ENCODE results near the gene VIPAS39.

The VIPAS39 gene

GRCh38 chr14:77438596-77438995, 18.8 kb downstream of the VIPAS39 start:
- no peak for TF ChIP-seq ZNF8 (CRISPR knock-in tag; IDR thresholded peaks at IDR 0.05)
- no peak for ATAC-seq

- no peak for ATAC-seq
- TF ChIP-seq ISL1 (CRISPR knock-in tag; IDR thresholded peaks at IDR 0.05) (0 out of 2 replicates have a peak, but pooled peaks have one; percentile 20), CREB5 (CRISPR knock-in tag; IDR thresholded peaks at IDR 0.05; ENCODE audit: low read depth) (no peak)
These were observed 21.4 kb downstream of the VIPAS39 start for GRCh38 chr14:77436042-77436441.

- no peak for ATAC-seq
- TF ChIP-seq ZFP3 (CRISPR knock-in tag; IDR thresholded peaks at IDR 0.05): no peak
- TF ChIP-seq TOX (CRISPR knock-in tag; IDR thresholded peaks at IDR 0.05; ENCODE audit: borderline replicate concordance): no peak
- no peak for TF ChIP-seq ZFP30 (CRISPR knock-in tag; IDR thresholded peaks at IDR 0.05)
- no peak for TF ChIP-seq ESRRG (CRISPR knock-in tag; IDR thresholded peaks at IDR 0.05)
- no peak for TF ChIP-seq TSHZ2 (CRISPR knock-in tag; IDR thresholded peaks at IDR 0.05)
- TF ChIP-seq RARB (CRISPR knock-in tag; IDR thresholded peaks at IDR 0.05): no peak
- no peak for TF ChIP-seq ZNF8 (CRISPR knock-in tag; IDR thresholded peaks at IDR 0.05)
- TF ChIP-seq CSDC2 (CRISPR knock-in tag; IDR thresholded peaks at IDR 0.05): no peak
- no peak for TF ChIP-seq PPARA (CRISPR knock-in tag; IDR thresholded peaks at IDR 0.05; ENCODE audit: borderline replicate concordance)
- TF ChIP-seq ARNTL (CRISPR knock-in tag; IDR thresholded peaks at IDR 0.05; ENCODE audit: borderline replicate concordance, low read depth): no peak
- no peak for TF ChIP-seq ZNF565 (CRISPR knock-in tag; conservative IDR thresholded peaks at IDR 0.05; ENCODE audit: low read depth)
- no peak for TF ChIP-seq ISL1 (CRISPR knock-in tag; IDR thresholded peaks at IDR 0.05)
- no peak for TF ChIP-seq TCF4 (CRISPR knock-in tag; IDR thresholded peaks at IDR 0.05; ENCODE audit: borderline replicate concordance)
- TF ChIP-seq ZC3H10 (CRISPR knock-in tag; IDR thresholded peaks at IDR 0.05): no peak
- TF ChIP-seq CSRNP3 (CRISPR knock-in tag; IDR thresholded peaks at IDR 0.05): no peak
- TF ChIP-seq ZNF70 (CRISPR knock-in tag; IDR thresholded peaks at IDR 0.05): no peak
- no peak for TF ChIP-seq PATZ1 (CRISPR knock-in tag; IDR thresholded peaks at IDR 0.05; ENCODE audit: borderline replicate concordance)
- no peak for TF ChIP-seq CREB5 (CRISPR knock-in tag; IDR thresholded peaks at IDR 0.05; ENCODE audit: low read depth)
- TF ChIP-seq BACH2 (CRISPR knock-in tag; IDR thresholded peaks at IDR 0.05; ENCODE audit: borderline replicate concordance): no peak
These were observed 31.0 kb downstream of the VIPAS39 start for GRCh38 chr14:77426396-77426795.

GRCh38 chr14:77424862-77425261, 32.5 kb downstream of the VIPAS39 start:
- ATAC-seq: no peak
- TF ChIP-seq ZNF565 (CRISPR knock-in tag; conservative IDR thresholded peaks at IDR 0.05; ENCODE audit: low read depth): no peak
- no peak for TF ChIP-seq TOX (CRISPR knock-in tag; IDR thresholded peaks at IDR 0.05; ENCODE audit: borderline replicate concordance)
- TF ChIP-seq RARB (CRISPR knock-in tag; IDR thresholded peaks at IDR 0.05): no peak
- no peak for TF ChIP-seq ZC3H10 (CRISPR knock-in tag; IDR thresholded peaks at IDR 0.05)
- TF ChIP-seq ESRRG (CRISPR knock-in tag; IDR thresholded peaks at IDR 0.05): no peak
- no peak for TF ChIP-seq CREB5 (CRISPR knock-in tag; IDR thresholded peaks at IDR 0.05; ENCODE audit: low read depth)
- TF ChIP-seq ISL1 (CRISPR knock-in tag; IDR thresholded peaks at IDR 0.05): no peak
- TF ChIP-seq TSHZ2 (CRISPR knock-in tag; IDR thresholded peaks at IDR 0.05): no peak
- TF ChIP-seq CSRNP3 (CRISPR knock-in tag; IDR thresholded peaks at IDR 0.05): no peak

Data from SK-N-SH treated with all-trans-retinoic acid at 6 μM for 48 hours (cell line).